PC-9 (cell line): ENCODE results near the gene GALNT14.

Experiments used
- EZH2 ChIP-seq: fragments of 200-600 bp; sonication (generic); IDR thresholded peaks from 2 replicates; pipeline ENCODE4 v1.8.0; 2017; ENCODE audit warnings: antibody characterized with exemption, low read depth
- TF ChIP-seq, protein P1 (sequence below): fragments of 200-600 bp; sonication (generic); conservative IDR thresholded peaks from 2 replicates; pipeline ENCODE4 v1.6.1; 2017; ENCODE audit warnings: mixed run types, antibody characterized with exemption, mild to moderate bottlenecking, moderate library complexity

DNA sequence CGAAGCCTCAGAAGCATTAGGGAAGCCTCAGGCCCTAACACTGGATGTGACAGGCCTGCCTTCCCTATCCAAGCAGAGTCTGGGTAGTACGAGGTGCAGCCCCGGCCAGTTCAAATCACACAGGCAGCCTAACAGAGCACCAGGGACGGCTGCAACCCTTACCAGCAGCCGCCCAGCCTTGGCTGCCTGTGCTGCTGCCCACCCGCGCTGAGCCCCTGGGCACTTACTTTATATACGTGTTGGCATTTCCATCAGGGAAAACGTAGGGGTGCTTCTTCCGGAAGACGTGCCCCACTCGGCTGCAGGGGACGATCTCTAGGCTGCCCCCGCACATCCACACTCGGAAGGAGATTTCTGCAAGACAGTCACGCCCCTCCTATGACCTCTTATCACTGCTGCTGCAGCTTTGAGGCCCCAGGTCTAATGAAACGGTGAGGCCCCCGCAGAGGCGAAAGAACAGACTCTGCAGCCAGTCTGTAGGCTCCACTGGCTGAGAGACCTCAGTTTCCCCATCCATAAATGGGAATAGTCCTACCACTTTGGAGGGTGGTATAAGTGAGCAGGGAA is 206.3 kb downstream of the GALNT14 start:
- TF ChIP-seq, protein P1, sequence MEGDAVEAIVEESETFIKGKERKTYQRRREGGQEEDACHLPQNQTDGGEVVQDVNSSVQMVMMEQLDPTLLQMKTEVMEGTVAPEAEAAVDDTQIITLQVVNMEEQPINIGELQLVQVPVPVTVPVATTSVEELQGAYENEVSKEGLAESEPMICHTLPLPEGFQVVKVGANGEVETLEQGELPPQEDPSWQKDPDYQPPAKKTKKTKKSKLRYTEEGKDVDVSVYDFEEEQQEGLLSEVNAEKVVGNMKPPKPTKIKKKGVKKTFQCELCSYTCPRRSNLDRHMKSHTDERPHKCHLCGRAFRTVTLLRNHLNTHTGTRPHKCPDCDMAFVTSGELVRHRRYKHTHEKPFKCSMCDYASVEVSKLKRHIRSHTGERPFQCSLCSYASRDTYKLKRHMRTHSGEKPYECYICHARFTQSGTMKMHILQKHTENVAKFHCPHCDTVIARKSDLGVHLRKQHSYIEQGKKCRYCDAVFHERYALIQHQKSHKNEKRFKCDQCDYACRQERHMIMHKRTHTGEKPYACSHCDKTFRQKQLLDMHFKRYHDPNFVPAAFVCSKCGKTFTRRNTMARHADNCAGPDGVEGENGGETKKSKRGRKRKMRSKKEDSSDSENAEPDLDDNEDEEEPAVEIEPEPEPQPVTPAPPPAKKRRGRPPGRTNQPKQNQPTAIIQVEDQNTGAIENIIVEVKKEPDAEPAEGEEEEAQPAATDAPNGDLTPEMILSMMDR, result no peak
- TF ChIP-seq EZH2, result no peak
